B cell (primary cell): ENCODE data around the gene CHD6. TPM values are rescaled to one million over a fixed set of nuclear protein-coding genes. Genes with fewer than 3 reads are reported as not detected.

Source experiments
- ATAC-seq: fragments of 200-7000 bp; cut with Tn5 transposase; one replicate; pipeline ENCODE4 v1.10.0; 2021; ENCODE audit warnings: low read depth, mild to moderate bottlenecking, moderate number of reproducible peaks, moderate library complexity
- CTCF ChIA-PET: fragments of 350-600 bp; sonication (Branson Sonifier 250); formaldehyde crosslinking; loops from one replicate; lab custom pipeline; 2021; ENCODE audit warnings: antibody characterized with exemption, inconsistent platforms; lab: Charles Lee
- POLR2A ChIA-PET: fragments of 350-600 bp; sonication (Branson Sonifier 250); formaldehyde crosslinking; loops from one replicate; lab custom pipeline; 2021; ENCODE audit warnings: antibody characterized with exemption; lab: Charles Lee
- DNase-seq: peaks from one replicate; pipeline ENCODE4 v3.0.0; 2013
- H2AFZ ChIP-seq: 2 replicates; pipeline ENCODE4 v1.6.1; 2012; ENCODE audit warnings: mild to moderate bottlenecking, low read depth, low read length; ENCODE audit not compliant: insufficient read depth, poor library complexity, severe bottlenecking
- H3K27ac ChIP-seq, 2 donors: 1 replicate in 1 of 2; 2 replicates in 1 of 2; pipeline ENCODE4 v1.5.1; 2012 to 2013; ENCODE audit warnings: low read length in 2 of 2, mild to moderate bottlenecking in 2 of 2, moderate library complexity in 1 of 2
- H3K27me3 ChIP-seq, 4 experiments: fragments of 200-600 bp in 1 of 4; sonication (generic) in 1 of 4; replicated peaks in 1 of 4; 1 replicate in 2 of 4; 2 replicates in 2 of 4; pipeline versions ENCODE4 v1.6.1 to v1.7.0; 2013 to 2016; ENCODE audit warnings: low read length in 3 of 4, mild to moderate bottlenecking in 2 of 4, mixed read lengths in 1 of 4, moderate library complexity in 1 of 4; ENCODE audit not compliant: insufficient read depth in 4 of 4, control insufficient read depth in 3 of 4; ENCODE audit errors: control extremely low read depth in 1 of 4
- H3K36me3 ChIP-seq, 2 experiments: replicated peaks in 1 of 2; 1 replicate in 1 of 2; 2 replicates in 1 of 2; pipeline versions ENCODE4 v1.6.1 to v1.7.1; 2013; ENCODE audit warnings: low read length in 1 of 2; ENCODE audit not compliant: insufficient read depth in 2 of 2, control insufficient read depth in 1 of 2; ENCODE audit errors: control extremely low read depth in 1 of 2, extremely low read depth in 1 of 2
- H3K4me1 ChIP-seq, 2 donors: fragments of 200-600 bp in 1 of 2; sonication (generic) in 1 of 2; 1 replicate in 1 of 2; 2 replicates in 1 of 2; pipeline versions ENCODE4 v1.5.1 to v1.6.1; 2013 to 2017; ENCODE audit warnings: low read length in 2 of 2; ENCODE audit not compliant: control insufficient read depth in 2 of 2, insufficient read depth in 2 of 2
- H3K4me2 ChIP-seq: replicated peaks from 2 replicates; pipeline ENCODE3; 2012; ENCODE audit warnings: mild to moderate bottlenecking, low read depth, low read length; ENCODE audit not compliant: poor library complexity, severe bottlenecking
- H3K4me3 ChIP-seq, 5 experiments: fragments of 200-600 bp in 1 of 5; sonication (generic) in 1 of 5; 1 replicate in 3 of 5; 2 replicates in 2 of 5; pipeline versions ENCODE4 v1.5.1 to v1.7.0; 2011 to 2016; ENCODE audit warnings: low read length in 4 of 5, mild to moderate bottlenecking in 4 of 5, low read depth in 2 of 5, control low read depth in 1 of 5, moderate library complexity in 1 of 5; ENCODE audit not compliant: insufficient read depth in 1 of 5; ENCODE audit errors: control extremely low read depth in 1 of 5, extremely low read depth in 1 of 5
- H3K79me2 ChIP-seq: fragments of 200-600 bp; sonication (generic); one replicate; pipeline ENCODE4 v1.6.0; 2016; ENCODE audit warnings: low read length; ENCODE audit not compliant: control insufficient read depth, insufficient read depth
- H3K9ac ChIP-seq: fragments of 200-600 bp; sonication (generic); 2 replicates; pipeline ENCODE4 v1.6.1; 2017; ENCODE audit warnings: mild to moderate bottlenecking, low read length, moderate library complexity
- H3K9me3 ChIP-seq, 3 donors: one replicate each; pipeline versions ENCODE4 v1.6.1 to v1.7.1; 2013; ENCODE audit warnings: low read length in 2 of 3; ENCODE audit not compliant: control insufficient read depth in 2 of 3, insufficient read depth in 1 of 3; ENCODE audit errors: control extremely low read depth in 1 of 3
- H4K20me1 ChIP-seq: 2 replicates; pipeline ENCODE4 v1.6.0; 2012; ENCODE audit warnings: mild to moderate bottlenecking, low read length; ENCODE audit not compliant: insufficient read depth, control insufficient read depth, poor library complexity, severe bottlenecking
- H3K27ac Mint-ChIP-seq: one replicate; pipeline ENCODE4 v1.8.0; 2021; ENCODE audit warnings: mixed read lengths
- H3K27me3 Mint-ChIP-seq: one replicate; pipeline ENCODE4 v1.8.0; 2021; ENCODE audit warnings: mixed read lengths
- H3K4me1 Mint-ChIP-seq: one replicate; pipeline ENCODE4 v1.8.0; 2021; ENCODE audit warnings: mixed read lengths
- H3K4me3 Mint-ChIP-seq: one replicate; pipeline ENCODE4 v1.8.0; 2021; ENCODE audit warnings: mixed read lengths
- H3K9me3 Mint-ChIP-seq: one replicate; pipeline ENCODE4 v1.8.0; 2022; ENCODE audit warnings: mixed read lengths; ENCODE audit not compliant: insufficient read depth
- EZH2 ChIP-seq: IDR thresholded peaks from 2 replicates; pipeline ENCODE4 v1.6.1; 2012; ENCODE audit warnings: borderline replicate concordance, low read depth, mild to moderate bottlenecking, moderate library complexity, low read length; ENCODE audit not compliant: insufficient read depth, poor library complexity, severe bottlenecking
- WGBS: methylation state at CpG from one replicate; pipeline ENCODE4 v1.1.5; 2013; ENCODE audit warnings: missing lambda C conversion rate; ENCODE audit not compliant: insufficient coverage; 5-methylcytosine and 5-hydroxymethylcytosine counted together
- intact Hi-C: fragments of 100-400 bp; cut with micrococcal nuclease; formaldehyde crosslinking; loops from one replicate; pipeline ENCODE4 v1.10.0; 2022
- polyA plus RNA-seq: library from polyadenylated mRNA; depleted of rRNA; stranded (reverse); fragments of >200 nt; gene quantifications from 2 replicates; pipeline ENCODE4 v1.2.3, GENCODE V29; 2012
- total RNA-seq, 2 donors: library from RNA; stranded (reverse); fragments of 120-200 nt in 1 of 2; gene quantifications; 1 replicate in 1 of 2; 2 replicates in 1 of 2; pipeline versions ENCODE4 v1.2.3 to v1.2.4, GENCODE V29; 2013 to 2022
- TF ChIP-seq, protein P1 (sequence below): fragments of 200-600 bp; IDR thresholded peaks from one replicate; pipeline ENCODE4 v1.8.0; 2022; ENCODE audit warnings: antibody characterized with exemption, mild to moderate bottlenecking

CHD6 gene
- total and polyA plus RNA-seq, 2 donors (not counting 1 experiment from before 2014, with no cell fraction given) = 10.3 to 117 TPM

DNA sequence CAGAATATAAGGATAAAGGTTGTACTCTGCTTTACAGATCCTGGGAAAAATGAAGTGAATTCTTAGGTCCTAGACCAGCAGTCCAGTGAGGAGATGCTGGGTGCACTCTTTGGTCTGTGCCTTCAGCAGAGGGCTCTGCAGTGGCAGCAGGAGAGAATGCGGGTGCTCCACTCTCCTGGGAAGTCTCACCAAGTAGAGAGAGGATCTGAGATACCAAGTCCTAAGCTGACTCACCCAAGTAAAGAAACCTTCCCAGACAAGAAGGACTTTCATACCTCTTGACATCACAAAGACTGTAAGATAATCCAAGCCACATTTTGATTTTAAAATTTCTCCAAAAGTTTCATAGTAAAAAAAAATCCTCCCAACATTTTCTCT is 134.6 kb downstream of the CHD6 start:
- no peak overlapping the region for H3K4me3 ChIP-seq
- no peaks in the 10 kb centered on the region for H3K9me3 Mint-ChIP-seq
- peaks cover 3% of the 10 kb centered on the region for H3K4me1 Mint-ChIP-seq
- H3K4me2 ChIP-seq = no peak overlapping the region
- no peak overlapping the region for H3K27ac ChIP-seq
- no peaks in the 10 kb centered on the region for H4K20me1 ChIP-seq
- H2AFZ ChIP-seq = no peak overlapping the region
- no peak for TF ChIP-seq EZH2
- TF ChIP-seq, protein P1, sequence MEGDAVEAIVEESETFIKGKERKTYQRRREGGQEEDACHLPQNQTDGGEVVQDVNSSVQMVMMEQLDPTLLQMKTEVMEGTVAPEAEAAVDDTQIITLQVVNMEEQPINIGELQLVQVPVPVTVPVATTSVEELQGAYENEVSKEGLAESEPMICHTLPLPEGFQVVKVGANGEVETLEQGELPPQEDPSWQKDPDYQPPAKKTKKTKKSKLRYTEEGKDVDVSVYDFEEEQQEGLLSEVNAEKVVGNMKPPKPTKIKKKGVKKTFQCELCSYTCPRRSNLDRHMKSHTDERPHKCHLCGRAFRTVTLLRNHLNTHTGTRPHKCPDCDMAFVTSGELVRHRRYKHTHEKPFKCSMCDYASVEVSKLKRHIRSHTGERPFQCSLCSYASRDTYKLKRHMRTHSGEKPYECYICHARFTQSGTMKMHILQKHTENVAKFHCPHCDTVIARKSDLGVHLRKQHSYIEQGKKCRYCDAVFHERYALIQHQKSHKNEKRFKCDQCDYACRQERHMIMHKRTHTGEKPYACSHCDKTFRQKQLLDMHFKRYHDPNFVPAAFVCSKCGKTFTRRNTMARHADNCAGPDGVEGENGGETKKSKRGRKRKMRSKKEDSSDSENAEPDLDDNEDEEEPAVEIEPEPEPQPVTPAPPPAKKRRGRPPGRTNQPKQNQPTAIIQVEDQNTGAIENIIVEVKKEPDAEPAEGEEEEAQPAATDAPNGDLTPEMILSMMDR = no peak
- no CpG with 5 or more reads among the region's 1 CpG for WGBS
- no peak overlapping the region for H3K27ac Mint-ChIP-seq
- ChIA-PET CTCF (interaction anchor here (0.7 kb wide), 1 partner anchor 145 kb away, joined by 3 read pairs; no protein-coding TSS in a partner anchor), POLR2A (no interaction called here)
- ATAC-seq = no peak
- no peaks in the 10 kb centered on the region for H3K4me1 ChIP-seq
- no peak overlapping the region for H3K9ac ChIP-seq
- DNase-seq = no peak
- H3K9me3 ChIP-seq = no peaks in the 10 kb centered on the region
- no peaks in the 10 kb centered on the region for H3K27me3 Mint-ChIP-seq
- peaks cover 0 to 60% of the 10 kb centered on the region in 2 experiments for H3K36me3 ChIP-seq
- no peaks in the 10 kb centered on the region for H3K79me2 ChIP-seq
- H3K27me3 ChIP-seq = no peaks in the 10 kb centered on the region
- no peak overlapping the region for H3K4me3 Mint-ChIP-seq
- intact Hi-C loops = no loop called here

DNA sequence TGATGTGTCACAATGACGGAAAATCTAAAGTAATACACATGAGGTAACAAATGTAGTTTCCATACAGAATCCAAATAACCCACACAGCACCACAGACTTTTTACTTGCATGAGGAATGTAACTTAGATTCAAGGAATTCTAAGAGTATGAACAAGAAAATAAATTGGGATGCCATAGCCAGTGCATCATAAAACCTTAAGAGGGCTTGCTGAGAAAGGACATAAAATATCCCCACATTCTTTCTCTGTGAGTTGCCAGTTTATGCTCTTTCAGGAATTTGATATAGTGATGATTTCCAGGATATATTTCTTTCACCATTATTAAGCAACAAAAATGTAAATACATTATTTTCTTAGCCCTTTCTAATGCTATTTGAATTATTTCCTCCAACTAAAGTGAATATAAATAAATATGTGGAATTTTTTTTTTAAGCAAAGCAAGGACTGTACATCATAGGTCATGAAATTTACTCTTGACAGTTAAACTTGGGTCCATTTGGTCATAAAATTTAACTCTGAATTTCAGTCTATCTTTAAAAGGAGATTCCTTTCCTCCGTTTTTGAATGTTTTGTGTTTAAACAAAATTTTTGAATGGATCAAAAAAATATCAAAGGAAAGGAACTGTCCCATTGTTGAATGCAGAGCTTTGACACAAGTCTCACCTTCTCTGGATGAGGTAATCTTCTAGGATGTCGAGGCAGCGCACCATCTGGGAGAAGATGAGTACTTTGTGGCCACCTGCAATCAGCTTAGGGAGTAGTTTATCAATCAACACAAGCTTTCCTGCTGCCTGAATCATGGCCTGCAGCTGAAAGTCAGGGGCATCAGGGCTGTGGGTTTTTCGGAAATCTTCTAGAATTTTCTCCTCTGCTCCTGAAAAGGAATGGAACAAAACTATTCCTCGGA is 135.3 kb downstream of the CHD6 start:
- DNase-seq (no peak), ATAC-seq (no peak)
- Histone ChIP-seq H3K27me3 (no peaks in the 10 kb centered on the region), H3K79me2 (no peaks in the 10 kb centered on the region), H4K20me1 (no peaks in the 10 kb centered on the region), H3K4me1 (no peaks in the 10 kb centered on the region), H3K4me2 (no peak overlapping the region), H3K9ac (no peak overlapping the region), H3K36me3 (peaks cover 0 to 59% of the 10 kb centered on the region in 2 experiments), H3K27ac (no peak overlapping the region), H3K9me3 (no peaks in the 10 kb centered on the region), H3K4me3 (no peak overlapping the region), H2AFZ (no peak overlapping the region)
- ChIA-PET CTCF (interaction anchor here (0.7 kb wide), 1 partner anchor 146 kb away, joined by 3 read pairs; no protein-coding TSS in a partner anchor), POLR2A (no interaction called here)
- WGBS = 100% methylated on average over 2 of the region's 6 CpGs
- Mint-ChIP-seq H3K4me3 (no peak overlapping the region), H3K4me1 (peaks cover 3% of the 10 kb centered on the region), H3K27me3 (no peaks in the 10 kb centered on the region), H3K9me3 (no peaks in the 10 kb centered on the region), H3K27ac (no peak overlapping the region)
- no peak for TF ChIP-seq EZH2
- TF ChIP-seq, protein P1 = no peak
- intact Hi-C loops = no loop called here
